GM18861 (cell line): ENCODE data around the gene TMEM258.

ENCODE experiments used
- ATAC-seq: cut with Tn5 transposase; IDR thresholded peaks from one replicate; pipeline ENCODE4 v1.9.1; 2021; ENCODE audit not compliant: unreplicated experiment

Gene TMEM258

GRCh38 chr11:61744609-61745156, 47.7 kb downstream of the TMEM258 start:
- no peak for ATAC-seq

- ATAC-seq: no peak
These were observed 48.2 kb downstream of the TMEM258 start for GRCh38 chr11:61744181-61744580.

GRCh38 chr11:61743486-61744095, 48.8 kb downstream of the TMEM258 start:
- ATAC-seq: no peak

- no peak for ATAC-seq
These were observed 50.0 kb downstream of the TMEM258 start for GRCh38 chr11:61742391-61742790.

- no peak for ATAC-seq
These were observed 52.4 kb downstream of the TMEM258 start for GRCh38 chr11:61739966-61740365.

- ATAC-seq: no peak
These were observed 53.0 kb downstream of the TMEM258 start for GRCh38 chr11:61739413-61739812.
